Peyer's patch (tissue), 4 donors: ENCODE measurements around the gene PLEKHG2.

Experiments used
- CTCF ChIP-seq, 6 experiments: fragments of 450-650 bp in 4 of 6; fragments of 200-600 bp in 2 of 6; sonication (generic) in 1 of 6; IDR thresholded peaks; one replicate each; pipeline ENCODE4 v1.5.1; 2017 to 2019; ENCODE audit warnings: antibody characterized with exemption in 6 of 6, mild to moderate bottlenecking in 3 of 6, moderate library complexity in 1 of 6
- POLR2A ChIP-seq, 2 donors: fragments of 450-650 bp; IDR thresholded peaks; one replicate each; pipeline ENCODE4 v1.5.1; 2017; ENCODE audit warnings: antibody characterized with exemption in 2 of 2, mild to moderate bottlenecking in 2 of 2, moderate library complexity in 2 of 2

DNA sequence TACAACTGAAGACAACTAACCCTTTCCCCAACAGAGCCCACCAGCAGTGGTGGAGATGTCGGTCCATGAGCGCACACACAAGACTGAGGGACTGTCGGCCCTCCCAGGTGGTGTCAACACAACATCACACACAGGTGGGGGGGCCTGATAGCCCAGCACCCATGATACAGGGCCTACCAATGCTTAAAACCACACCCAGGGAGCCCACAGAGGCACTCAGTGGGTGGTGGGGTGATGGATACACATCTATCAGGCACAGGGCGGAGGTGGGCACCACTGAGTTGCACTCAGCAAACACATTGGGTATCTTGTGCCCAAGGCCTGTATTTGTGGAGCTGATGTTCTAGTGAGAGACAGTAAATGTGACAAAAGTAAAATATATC lies 12.8 kb upstream of the PLEKHG2 start:
- no peak for TF ChIP-seq POLR2A (IDR thresholded peaks at IDR 0.05)
- no peak for TF ChIP-seq CTCF (IDR thresholded peaks at IDR 0.05)
